ENCODE measurements around the gene KCNG2.

DNA sequence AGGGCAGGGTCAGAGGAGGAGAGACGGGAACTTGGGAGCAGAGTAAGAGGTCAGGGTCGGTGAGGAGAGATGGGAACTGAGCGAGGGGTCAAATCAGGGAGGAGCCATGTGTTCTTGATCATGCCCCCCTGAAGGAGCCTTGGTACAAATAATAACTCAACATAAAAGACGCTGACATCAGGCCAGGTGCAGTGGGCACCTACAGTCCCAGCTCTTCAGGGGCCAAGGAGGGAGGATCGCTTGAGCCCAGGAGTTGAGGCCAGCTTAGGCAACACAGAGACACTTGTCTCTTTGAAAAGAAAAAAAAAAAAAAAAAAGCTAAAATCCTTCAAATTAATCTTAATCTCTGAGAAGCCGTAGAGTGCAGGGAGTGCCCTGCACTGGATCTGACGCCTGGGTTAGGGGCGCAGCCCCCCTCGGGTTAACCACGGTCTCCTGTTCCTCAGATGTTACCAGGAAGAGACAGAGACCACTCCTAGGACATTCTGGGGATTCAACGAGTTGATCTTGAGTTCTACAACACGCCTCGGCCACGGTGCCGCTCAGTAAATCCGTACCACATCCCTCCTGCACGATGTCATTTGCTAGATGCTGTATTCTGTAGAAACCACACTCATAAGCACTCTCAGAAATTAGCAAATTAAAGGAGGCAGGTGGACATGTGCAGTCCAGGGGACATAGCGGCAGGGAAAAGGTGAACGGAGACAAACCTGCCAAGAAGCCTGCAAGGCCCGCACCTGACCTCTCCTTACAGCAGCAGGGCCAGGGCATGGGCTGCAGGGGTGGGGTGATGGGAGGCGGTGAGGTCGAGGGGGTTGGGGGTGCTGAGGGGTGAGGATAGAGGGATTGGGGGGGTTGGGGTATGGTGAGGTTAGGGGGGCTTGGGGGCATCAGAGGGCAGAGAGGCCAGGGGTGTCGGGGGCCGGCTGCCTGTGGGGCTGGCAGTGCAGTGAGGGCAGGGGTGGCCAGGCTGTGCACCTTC is 124.5 kb downstream of the KCNG2 start:
- TF ChIP-seq CTCF (IDR thresholded peaks at IDR 0.05; ENCODE audit: insufficient read depth, low read length, poor library complexity, severe bottlenecking) (no peak), EZH2phosphoT487 (conservative IDR thresholded peaks at IDR 0.05; ENCODE audit: low read length) (no peak)

Data from SU-DHL-6 (cell line).